ENCODE results near the gene ASCL3.

DNA sequence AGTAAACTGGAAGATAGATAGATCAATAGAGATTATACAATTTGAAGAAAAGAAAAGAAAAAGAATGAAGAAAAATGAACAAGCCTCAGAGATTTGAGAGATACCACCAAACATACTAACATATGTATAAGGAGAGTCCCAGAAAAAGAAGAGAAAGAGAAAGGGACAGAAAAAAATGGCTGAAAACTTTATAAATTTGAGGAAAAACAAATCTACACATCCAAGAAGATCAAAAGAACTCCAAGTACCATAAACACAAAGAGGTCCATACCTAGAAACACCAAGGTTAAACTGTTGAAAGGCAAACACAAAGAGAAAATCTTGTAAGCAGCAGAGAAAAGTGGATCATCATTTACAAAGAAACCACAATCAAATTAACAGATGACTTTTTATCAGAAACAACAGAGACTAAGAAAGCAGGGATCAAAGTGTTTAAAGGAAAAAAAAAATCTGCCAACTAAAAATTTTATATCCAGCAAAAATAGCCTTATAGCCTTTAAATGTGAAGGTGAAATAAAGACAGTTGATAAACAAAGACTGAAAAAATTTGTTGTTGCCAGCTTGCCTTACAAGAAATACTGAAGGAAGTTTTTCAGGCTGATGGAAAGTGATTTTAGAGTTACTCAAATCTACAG lies 43.6 kb downstream of the ASCL3 start:
- TF ChIP-seq, protein P1, sequence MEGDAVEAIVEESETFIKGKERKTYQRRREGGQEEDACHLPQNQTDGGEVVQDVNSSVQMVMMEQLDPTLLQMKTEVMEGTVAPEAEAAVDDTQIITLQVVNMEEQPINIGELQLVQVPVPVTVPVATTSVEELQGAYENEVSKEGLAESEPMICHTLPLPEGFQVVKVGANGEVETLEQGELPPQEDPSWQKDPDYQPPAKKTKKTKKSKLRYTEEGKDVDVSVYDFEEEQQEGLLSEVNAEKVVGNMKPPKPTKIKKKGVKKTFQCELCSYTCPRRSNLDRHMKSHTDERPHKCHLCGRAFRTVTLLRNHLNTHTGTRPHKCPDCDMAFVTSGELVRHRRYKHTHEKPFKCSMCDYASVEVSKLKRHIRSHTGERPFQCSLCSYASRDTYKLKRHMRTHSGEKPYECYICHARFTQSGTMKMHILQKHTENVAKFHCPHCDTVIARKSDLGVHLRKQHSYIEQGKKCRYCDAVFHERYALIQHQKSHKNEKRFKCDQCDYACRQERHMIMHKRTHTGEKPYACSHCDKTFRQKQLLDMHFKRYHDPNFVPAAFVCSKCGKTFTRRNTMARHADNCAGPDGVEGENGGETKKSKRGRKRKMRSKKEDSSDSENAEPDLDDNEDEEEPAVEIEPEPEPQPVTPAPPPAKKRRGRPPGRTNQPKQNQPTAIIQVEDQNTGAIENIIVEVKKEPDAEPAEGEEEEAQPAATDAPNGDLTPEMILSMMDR (IDR thresholded peaks at IDR 0.05) = no peak
- no peak for TF ChIP-seq POLR2A (IDR thresholded peaks at IDR 0.05)

Data from thyroid gland (tissue), 4 donors.